Progenitor cell of endocrine pancreas (in vitro differentiated cells): ENCODE results near the gene SLPI. TPM values are rescaled to one million over a fixed set of nuclear protein-coding genes. Genes with fewer than 3 reads are reported as not detected.

ENCODE experiments used
- DNase-seq: peaks from one replicate; pipeline ENCODE4 v3.0.0; 2021; ENCODE audit warnings: low spot score; ENCODE audit not compliant: unreplicated experiment
- H3K27ac Mint-ChIP-seq: 2 replicates; pipeline ENCODE4 v1.8.0; 2021; ENCODE audit warnings: mild to moderate bottlenecking, moderate library complexity, mixed read lengths
- H3K27me3 Mint-ChIP-seq: 2 replicates; pipeline ENCODE4 v1.8.0; 2021; ENCODE audit warnings: mixed read lengths
- H3K36me3 Mint-ChIP-seq: 2 replicates; pipeline ENCODE4 v1.8.0; 2022; ENCODE audit warnings: mixed read lengths; ENCODE audit not compliant: insufficient read depth
- H3K4me1 Mint-ChIP-seq: 2 replicates; pipeline ENCODE4 v1.8.0; 2021; ENCODE audit warnings: low read depth, mixed read lengths
- H3K4me3 Mint-ChIP-seq: 2 replicates; pipeline ENCODE4 v1.8.0; 2021; ENCODE audit warnings: low read depth, mild to moderate bottlenecking, moderate library complexity, mixed read lengths
- H3K9me3 Mint-ChIP-seq: 2 replicates; pipeline ENCODE4 v1.8.0; 2021; ENCODE audit warnings: low read depth, mixed read lengths
- CTCF ChIP-seq: fragments of 200-600 bp; sonication (generic); IDR thresholded peaks from one replicate; pipeline ENCODE4 v1.5.0; 2021; ENCODE audit warnings: antibody characterized with exemption, mild to moderate bottlenecking; ENCODE audit not compliant: unreplicated experiment
- total RNA-seq: library from RNA; stranded (reverse); gene quantifications from 2 replicates; pipeline ENCODE4 v1.2.1, GENCODE V29; 2021

SLPI gene
- total RNA-seq, 1 donor from 2014 or later = not detected

GRCh38 chr20:45269056-45269455 lies 14.7 kb upstream of the SLPI start:
- no peak overlapping the region for H3K4me3 Mint-ChIP-seq

GRCh38 chr20:45268531-45268930 lies 14.2 kb upstream of the SLPI start:
- no peaks in the 10 kb centered on the region for H3K4me1 Mint-ChIP-seq
- no peaks in the 10 kb centered on the region for H3K36me3 Mint-ChIP-seq
- H3K4me3 Mint-ChIP-seq = no peak overlapping the region
- TF ChIP-seq CTCF = no peak
- H3K27ac Mint-ChIP-seq = no peak overlapping the region
- H3K9me3 Mint-ChIP-seq = no peaks in the 10 kb centered on the region
- H3K27me3 Mint-ChIP-seq = peaks cover 14% of the 10 kb centered on the region
- no peak for DNase-seq

More at GRCh38 chr20:45269056-45269455, 14.7 kb upstream of the SLPI start:
- Mint-ChIP-seq H3K27ac (no peak overlapping the region), H3K9me3 (no peaks in the 10 kb centered on the region), H3K27me3 (peaks cover 17% of the 10 kb centered on the region), H3K36me3 (no peaks in the 10 kb centered on the region), H3K4me1 (no peaks in the 10 kb centered on the region)
- DNase-seq = no peak
- TF ChIP-seq CTCF = no peak

- H3K4me3 Mint-ChIP-seq = no peak overlapping the region
- no peak for TF ChIP-seq CTCF
Measured at GRCh38 chr20:45266977-45267376, 12.6 kb upstream of the SLPI start.

GRCh38 chr20:45263556-45264266 lies 9.3 kb upstream of the SLPI start:
- no peaks in the 10 kb centered on the region for H3K9me3 Mint-ChIP-seq
- no peaks in the 10 kb centered on the region for H3K4me1 Mint-ChIP-seq
- DNase-seq = no peak
- H3K4me3 Mint-ChIP-seq = no peak overlapping the region
- H3K27me3 Mint-ChIP-seq = peaks cover 27% of the 10 kb centered on the region
- H3K27ac Mint-ChIP-seq = no peak overlapping the region
- no peak for TF ChIP-seq CTCF
- no peaks in the 10 kb centered on the region for H3K36me3 Mint-ChIP-seq

More at GRCh38 chr20:45266977-45267376, 12.6 kb upstream of the SLPI start:
- no peaks in the 10 kb centered on the region for H3K4me1 Mint-ChIP-seq
- no peaks in the 10 kb centered on the region for H3K9me3 Mint-ChIP-seq
- no peak overlapping the region for H3K27ac Mint-ChIP-seq
- H3K36me3 Mint-ChIP-seq = no peaks in the 10 kb centered on the region
- peaks cover 14% of the 10 kb centered on the region for H3K27me3 Mint-ChIP-seq
- no peak for DNase-seq

- Mint-ChIP-seq H3K27me3 (peaks cover 31% of the 10 kb centered on the region), H3K4me1 (no peaks in the 10 kb centered on the region), H3K27ac (no peak overlapping the region), H3K9me3 (no peaks in the 10 kb centered on the region), H3K4me3 (no peak overlapping the region), H3K36me3 (no peaks in the 10 kb centered on the region)
- no peak for TF ChIP-seq CTCF
- no peak for DNase-seq
Measured at GRCh38 chr20:45258664-45259063, 4.3 kb upstream of the SLPI start.
